ENCODE measurements around the gene CFAP206. TPM values are rescaled to one million over a fixed set of nuclear protein-coding genes. Genes with fewer than 3 reads are reported as not detected.

Gene CFAP206
- total RNA-seq, 1 donor from 2014 or later = 5.0 TPM

DNA sequence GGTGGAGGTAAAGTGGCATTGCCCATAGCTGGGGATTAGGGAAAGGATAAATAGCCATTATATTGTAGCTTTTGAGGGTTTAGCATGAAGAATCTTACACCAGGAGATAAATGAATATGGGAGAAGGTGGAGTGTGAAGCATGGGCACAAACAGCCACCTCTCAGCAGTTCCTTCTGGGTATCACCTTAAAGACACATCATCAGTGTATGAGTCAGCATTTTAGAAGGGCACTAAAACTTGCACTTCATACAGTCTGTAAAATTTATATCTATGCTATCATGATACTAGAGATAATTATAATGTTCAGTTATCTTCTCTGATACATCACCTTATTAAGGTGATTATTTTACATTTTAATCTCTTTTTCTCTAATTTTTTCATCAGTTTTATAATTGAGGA, 90.3 kb downstream of the CFAP206 start:
- Mint-ChIP-seq H3K27me3 (no peaks in the 10 kb centered on the region), H3K4me1 (ENCODE audit: unreplicated experiment) (no peaks in the 10 kb centered on the region), H3K36me3 (peaks cover 22% of the 10 kb centered on the region), H3K4me3 (no peak overlapping the region), H3K27ac (no peak overlapping the region), H3K9me3 (no peaks in the 10 kb centered on the region)
- TF ChIP-seq, protein P1, sequence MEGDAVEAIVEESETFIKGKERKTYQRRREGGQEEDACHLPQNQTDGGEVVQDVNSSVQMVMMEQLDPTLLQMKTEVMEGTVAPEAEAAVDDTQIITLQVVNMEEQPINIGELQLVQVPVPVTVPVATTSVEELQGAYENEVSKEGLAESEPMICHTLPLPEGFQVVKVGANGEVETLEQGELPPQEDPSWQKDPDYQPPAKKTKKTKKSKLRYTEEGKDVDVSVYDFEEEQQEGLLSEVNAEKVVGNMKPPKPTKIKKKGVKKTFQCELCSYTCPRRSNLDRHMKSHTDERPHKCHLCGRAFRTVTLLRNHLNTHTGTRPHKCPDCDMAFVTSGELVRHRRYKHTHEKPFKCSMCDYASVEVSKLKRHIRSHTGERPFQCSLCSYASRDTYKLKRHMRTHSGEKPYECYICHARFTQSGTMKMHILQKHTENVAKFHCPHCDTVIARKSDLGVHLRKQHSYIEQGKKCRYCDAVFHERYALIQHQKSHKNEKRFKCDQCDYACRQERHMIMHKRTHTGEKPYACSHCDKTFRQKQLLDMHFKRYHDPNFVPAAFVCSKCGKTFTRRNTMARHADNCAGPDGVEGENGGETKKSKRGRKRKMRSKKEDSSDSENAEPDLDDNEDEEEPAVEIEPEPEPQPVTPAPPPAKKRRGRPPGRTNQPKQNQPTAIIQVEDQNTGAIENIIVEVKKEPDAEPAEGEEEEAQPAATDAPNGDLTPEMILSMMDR (conservative IDR thresholded peaks at IDR 0.05) = no peak
- DNase-seq (ENCODE audit: extremely low spot score, unreplicated experiment) = no peak

DNA sequence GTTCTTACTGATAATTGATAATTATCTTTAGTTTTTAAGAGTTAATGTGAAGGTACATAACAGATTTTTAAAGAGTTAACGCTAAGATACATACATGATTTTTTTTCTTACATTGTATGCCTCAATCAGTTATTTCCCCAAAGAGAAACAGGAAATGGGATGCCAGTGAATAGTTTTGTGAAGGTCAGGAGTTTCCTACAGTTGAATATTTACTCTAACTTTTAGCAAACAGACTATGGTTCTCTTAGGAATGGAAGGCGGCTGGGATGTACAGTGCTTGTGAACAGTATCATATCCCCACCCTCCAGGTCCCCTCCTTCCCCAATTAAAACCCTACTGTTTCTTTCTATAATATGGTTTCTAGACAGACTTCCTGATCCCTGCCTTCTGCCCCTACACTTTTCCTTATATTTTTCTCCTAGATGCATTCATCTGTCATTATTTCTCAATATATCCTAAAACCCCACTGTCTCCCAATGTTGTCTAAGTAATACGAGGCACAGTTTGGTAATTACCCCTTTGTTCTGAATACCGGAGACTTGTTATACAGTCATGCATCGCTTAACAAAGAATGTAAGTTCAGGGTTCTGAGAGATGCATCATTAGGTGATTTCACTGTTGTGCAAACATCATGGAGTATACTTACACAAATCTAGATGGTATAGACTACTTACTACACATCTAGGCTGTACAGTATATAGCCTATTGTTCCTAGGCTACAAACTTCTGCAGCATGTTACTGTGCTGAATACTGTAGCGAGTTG, 94.2 kb downstream of the CFAP206 start:
- Mint-ChIP-seq H3K27me3 (no peaks in the 10 kb centered on the region), H3K36me3 (peaks cover 25% of the 10 kb centered on the region), H3K4me1 (ENCODE audit: unreplicated experiment) (no peaks in the 10 kb centered on the region), H3K4me3 (no peak overlapping the region), H3K9me3 (no peaks in the 10 kb centered on the region), H3K27ac (no peak overlapping the region)
- TF ChIP-seq, protein P1 (conservative IDR thresholded peaks at IDR 0.05) = no peak
- DNase-seq (ENCODE audit: extremely low spot score, unreplicated experiment) = no peak

DNA sequence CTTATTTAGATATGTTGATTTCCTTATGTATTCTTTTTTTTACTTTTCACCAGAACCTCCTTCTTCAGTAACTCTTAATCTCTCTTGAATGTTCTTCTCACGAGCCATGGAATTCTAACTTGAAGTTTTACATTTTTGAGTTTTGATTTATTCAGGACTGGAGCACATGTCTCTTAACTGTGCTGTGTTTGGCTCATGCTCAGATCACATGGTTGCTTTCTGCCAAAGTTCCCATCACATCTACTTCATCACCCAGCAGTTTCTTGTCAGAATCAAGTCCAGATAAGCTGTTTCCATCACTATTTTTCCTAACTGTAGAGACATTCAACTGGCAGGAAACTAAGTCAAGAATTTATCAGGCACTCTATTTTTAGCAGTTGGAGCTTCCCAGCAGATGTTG, 96.7 kb downstream of the CFAP206 start:
- H3K4me1 Mint-ChIP-seq (ENCODE audit: unreplicated experiment) = no peaks in the 10 kb centered on the region
- H3K36me3 Mint-ChIP-seq = peaks cover 29% of the 10 kb centered on the region
- no peaks in the 10 kb centered on the region for H3K9me3 Mint-ChIP-seq
- H3K27me3 Mint-ChIP-seq = no peaks in the 10 kb centered on the region
- no peak overlapping the region for H3K27ac Mint-ChIP-seq
- TF ChIP-seq, protein P1 (conservative IDR thresholded peaks at IDR 0.05) = no peak
- no peak for DNase-seq (ENCODE audit: extremely low spot score, unreplicated experiment)
- no peak overlapping the region for H3K4me3 Mint-ChIP-seq

Other genes starting within 250 kb of the CFAP206 start
- 15.0 and 18.0 TPM in 2 replicates for gene SMIM8, start 85.4 kb upstream of the CFAP206 start, total RNA-seq (ENCODE audit: low replicate concordance)
- 0.67 TPM in 1 of 2 replicates, not detected in the other for gene GJB7, start 78.7 kb upstream of the CFAP206 start, total RNA-seq (ENCODE audit: low replicate concordance)
- gene C6orf163, start 63.2 kb upstream of the CFAP206 start, total RNA-seq (ENCODE audit: low replicate concordance) = 3.3 and 4.7 TPM in 2 replicates
- 19.4 and 26.4 TPM in 2 replicates for gene SLC35A1, start 65.0 kb downstream of the CFAP206 start, total RNA-seq (ENCODE audit: low replicate concordance)
- gene RARS2, start 182.0 kb downstream of the CFAP206 start, total RNA-seq (ENCODE audit: low replicate concordance) = 39.8 and 41.3 TPM in 2 replicates
- 24.5 and 33.6 TPM in 2 replicates for gene ORC3, start 182.2 kb downstream of the CFAP206 start, total RNA-seq (ENCODE audit: low replicate concordance)

Data from type B pancreatic cell (in vitro differentiated cells).